IPS-15b (cell line): ENCODE measurements around the gene FAM180A.
A peak's percentile ranks its signal among the peaks of the same experiment; 100 is the strongest.

ENCODE experiments used
- H3K27me3 ChIP-seq: one replicate; pipeline ENCODE4 v1.6.1; 2013; ENCODE audit warnings: low read length; ENCODE audit not compliant: control insufficient read depth, insufficient read depth
- H3K36me3 ChIP-seq: one replicate; pipeline ENCODE4 v1.6.1; 2013; ENCODE audit warnings: low read length; ENCODE audit not compliant: control insufficient read depth, insufficient read depth
- H3K4me1 ChIP-seq: one replicate; pipeline ENCODE4 v1.6.1; 2013; ENCODE audit warnings: mild to moderate bottlenecking, low read length; ENCODE audit not compliant: control insufficient read depth, insufficient read depth
- H3K4me3 ChIP-seq: one replicate; pipeline ENCODE4 v1.5.1; 2013; ENCODE audit warnings: low read depth, low read length
- H3K9ac ChIP-seq: one replicate; pipeline ENCODE4 v1.6.1; 2013; ENCODE audit warnings: low read depth, mild to moderate bottlenecking, low read length
- H3K9me3 ChIP-seq: one replicate; pipeline ENCODE4 v1.6.1; 2013; ENCODE audit warnings: mild to moderate bottlenecking, low read length; ENCODE audit not compliant: control insufficient read depth, insufficient read depth

Gene FAM180A

GRCh38 chr7:135731131-135731530 is 17.5 kb downstream of the FAM180A start:
- H3K9me3 ChIP-seq: no peaks in the 10 kb centered on the region
- H3K9ac ChIP-seq: no peak overlapping the region
- no peak overlapping the region for H3K4me3 ChIP-seq
- no peaks in the 10 kb centered on the region for H3K27me3 ChIP-seq
- peaks cover 10% of the 10 kb centered on the region for H3K4me1 ChIP-seq
- H3K36me3 ChIP-seq: no peaks in the 10 kb centered on the region

GRCh38 chr7:135729230-135729629 is 19.4 kb downstream of the FAM180A start:
- no peaks in the 10 kb centered on the region for H3K36me3 ChIP-seq
- no peaks in the 10 kb centered on the region for H3K27me3 ChIP-seq
- no peaks in the 10 kb centered on the region for H3K9me3 ChIP-seq
- no peak overlapping the region for H3K4me3 ChIP-seq
- no peak overlapping the region for H3K9ac ChIP-seq
- H3K4me1 ChIP-seq: peaks cover 10% of the 10 kb centered on the region

- no peaks in the 10 kb centered on the region for H3K36me3 ChIP-seq
- no peaks in the 10 kb centered on the region for H3K9me3 ChIP-seq
- H3K9ac ChIP-seq: peak within 1 kb of the TSS; percentile 18
- H3K4me3 ChIP-seq: peak within 1 kb of the TSS; percentile 33
- peaks cover 10% of the 10 kb centered on the region for H3K4me1 ChIP-seq
- H3K27me3 ChIP-seq: no peaks in the 10 kb centered on the region
Observed at GRCh38 chr7:135728136-135728669, 20.4 kb downstream of the FAM180A start, which contains the start of gene SLC13A4. Gene SLC13A4, minus strand, starts transcription at chr7:135728186. Its CDS starts 690 bp downstream, at chr7:135727496.

- H3K9ac ChIP-seq: no peak overlapping the region
- no peaks in the 10 kb centered on the region for H3K27me3 ChIP-seq
- peaks cover 10% of the 10 kb centered on the region for H3K4me1 ChIP-seq
- H3K4me3 ChIP-seq: no peak overlapping the region
- H3K9me3 ChIP-seq: no peaks in the 10 kb centered on the region
- no peaks in the 10 kb centered on the region for H3K36me3 ChIP-seq
Observed at GRCh38 chr7:135726911-135727673, 21.5 kb downstream of the FAM180A start.

- peaks cover 2% of the 10 kb centered on the region for H3K36me3 ChIP-seq
- H3K4me1 ChIP-seq: peaks cover 10% of the 10 kb centered on the region
- no peaks in the 10 kb centered on the region for H3K9me3 ChIP-seq
- no peaks in the 10 kb centered on the region for H3K27me3 ChIP-seq
- no peak overlapping the region for H3K4me3 ChIP-seq
- H3K9ac ChIP-seq: no peak overlapping the region
Observed at GRCh38 chr7:135726276-135726788, 22.3 kb downstream of the FAM180A start.

- Histone ChIP-seq H3K4me1 (peaks cover 7% of the 10 kb centered on the region), H3K4me3 (no peak overlapping the region), H3K9me3 (no peaks in the 10 kb centered on the region), H3K36me3 (peaks cover 2% of the 10 kb centered on the region), H3K27me3 (no peaks in the 10 kb centered on the region), H3K9ac (no peak overlapping the region)
Observed at GRCh38 chr7:135723411-135723810, 25.2 kb downstream of the FAM180A start.

- no peaks in the 10 kb centered on the region for H3K27me3 ChIP-seq
- no peaks in the 10 kb centered on the region for H3K9me3 ChIP-seq
- peaks cover 1% of the 10 kb centered on the region for H3K4me1 ChIP-seq
- H3K36me3 ChIP-seq: peaks cover 2% of the 10 kb centered on the region
- no peak overlapping the region for H3K9ac ChIP-seq
- no peak overlapping the region for H3K4me3 ChIP-seq
Observed at GRCh38 chr7:135721198-135721820, 27.3 kb downstream of the FAM180A start.

GRCh38 chr7:135719688-135720087 is 28.9 kb downstream of the FAM180A start:
- no peak overlapping the region for H3K9ac ChIP-seq
- no peaks in the 10 kb centered on the region for H3K9me3 ChIP-seq
- no peaks in the 10 kb centered on the region for H3K27me3 ChIP-seq
- peaks cover 2% of the 10 kb centered on the region for H3K36me3 ChIP-seq
- H3K4me3 ChIP-seq: no peak overlapping the region
- no peaks in the 10 kb centered on the region for H3K4me1 ChIP-seq

GRCh38 chr7:135718794-135719437 is 29.7 kb downstream of the FAM180A start:
- H3K27me3 ChIP-seq: no peaks in the 10 kb centered on the region
- H3K36me3 ChIP-seq: peaks cover 2% of the 10 kb centered on the region
- peaks cover 4% of the 10 kb centered on the region for H3K4me1 ChIP-seq
- no peak overlapping the region for H3K4me3 ChIP-seq
- H3K9me3 ChIP-seq: no peaks in the 10 kb centered on the region
- no peak overlapping the region for H3K9ac ChIP-seq

GRCh38 chr7:135718219-135718618 is 30.4 kb downstream of the FAM180A start:
- Histone ChIP-seq H3K4me3 (no peak overlapping the region), H3K27me3 (no peaks in the 10 kb centered on the region)

GRCh38 chr7:135717693-135718092 is 30.9 kb downstream of the FAM180A start:
- H3K4me1 ChIP-seq: peaks cover 4% of the 10 kb centered on the region

More at GRCh38 chr7:135718219-135718618, 30.4 kb downstream of the FAM180A start:
- H3K4me1 ChIP-seq: peaks cover 4% of the 10 kb centered on the region
- no peaks in the 10 kb centered on the region for H3K9me3 ChIP-seq
- H3K36me3 ChIP-seq: peaks cover 2% of the 10 kb centered on the region
- no peak overlapping the region for H3K9ac ChIP-seq

More at GRCh38 chr7:135717693-135718092, 30.9 kb downstream of the FAM180A start:
- no peak overlapping the region for H3K4me3 ChIP-seq
- H3K36me3 ChIP-seq: peaks cover 2% of the 10 kb centered on the region
- H3K9ac ChIP-seq: no peak overlapping the region
- no peaks in the 10 kb centered on the region for H3K27me3 ChIP-seq
- H3K9me3 ChIP-seq: no peaks in the 10 kb centered on the region
